Stimulated activated naive CD8-positive, alpha-beta T cell treated with anti-CD3 and anti-CD28 coated beads, Interleukin-15, Interleukin-2, amounts not matched to agents 100 ng/mL and 50 ng/mL, for 24 hours (primary cell): Measurements from ENCODE around the gene TIMP1.

Experiments used
- H3K27ac Mint-ChIP-seq: one replicate; pipeline ENCODE4 v1.8.0; 2021; ENCODE audit warnings: mild to moderate bottlenecking, mixed read lengths
- H3K27me3 Mint-ChIP-seq: one replicate; pipeline ENCODE4 v1.8.0; 2021; ENCODE audit warnings: mixed read lengths
- H3K36me3 Mint-ChIP-seq: one replicate; pipeline ENCODE4 v1.8.0; 2021; ENCODE audit warnings: low read depth, mixed read lengths
- H3K4me1 Mint-ChIP-seq: one replicate; pipeline ENCODE4 v1.8.0; 2021; ENCODE audit warnings: low read depth, mixed read lengths
- H3K4me3 Mint-ChIP-seq: one replicate; pipeline ENCODE4 v1.8.0; 2021; ENCODE audit warnings: mild to moderate bottlenecking, mixed read lengths
- H3K9me3 Mint-ChIP-seq: one replicate; pipeline ENCODE4 v1.8.0; 2021; ENCODE audit warnings: mixed read lengths

TIMP1 gene

GRCh38 chrX:47610511-47610910, 28.3 kb downstream of the TIMP1 start:
- no peaks in the 10 kb centered on the region for H3K36me3 Mint-ChIP-seq
- H3K4me1 Mint-ChIP-seq: peaks cover 3% of the 10 kb centered on the region
- H3K27ac Mint-ChIP-seq: no peak overlapping the region
- H3K9me3 Mint-ChIP-seq: no peaks in the 10 kb centered on the region
- no peak overlapping the region for H3K4me3 Mint-ChIP-seq
- no peaks in the 10 kb centered on the region for H3K27me3 Mint-ChIP-seq

GRCh38 chrX:47611489-47611888, 29.3 kb downstream of the TIMP1 start:
- Mint-ChIP-seq H3K27ac (no peak overlapping the region), H3K9me3 (no peaks in the 10 kb centered on the region), H3K4me1 (peaks cover 3% of the 10 kb centered on the region), H3K4me3 (no peak overlapping the region), H3K36me3 (no peaks in the 10 kb centered on the region), H3K27me3 (no peaks in the 10 kb centered on the region)

- H3K9me3 Mint-ChIP-seq: no peaks in the 10 kb centered on the region
- H3K27me3 Mint-ChIP-seq: no peaks in the 10 kb centered on the region
- H3K27ac Mint-ChIP-seq: no peak overlapping the region
- no peaks in the 10 kb centered on the region for H3K36me3 Mint-ChIP-seq
- H3K4me1 Mint-ChIP-seq: peaks cover 3% of the 10 kb centered on the region
- H3K4me3 Mint-ChIP-seq: no peak overlapping the region
Measured at GRCh38 chrX:47611926-47612325, 29.7 kb downstream of the TIMP1 start.

- H3K27me3 Mint-ChIP-seq: peaks cover under 1% of the 10 kb centered on the region
- H3K4me3 Mint-ChIP-seq: no peak overlapping the region
- H3K4me1 Mint-ChIP-seq: peaks cover 3% of the 10 kb centered on the region
- H3K9me3 Mint-ChIP-seq: no peaks in the 10 kb centered on the region
- no peaks in the 10 kb centered on the region for H3K36me3 Mint-ChIP-seq
- no peak overlapping the region for H3K27ac Mint-ChIP-seq
Measured at GRCh38 chrX:47612418-47612817, 30.2 kb downstream of the TIMP1 start.

- Mint-ChIP-seq H3K9me3 (no peaks in the 10 kb centered on the region), H3K4me1 (peaks cover 3% of the 10 kb centered on the region), H3K4me3 (no peak overlapping the region), H3K36me3 (no peaks in the 10 kb centered on the region), H3K27ac (no peak overlapping the region), H3K27me3 (peaks cover 5% of the 10 kb centered on the region)
Measured at GRCh38 chrX:47613082-47613481, 30.8 kb downstream of the TIMP1 start.

- no peak overlapping the region for H3K4me3 Mint-ChIP-seq
- H3K36me3 Mint-ChIP-seq: no peaks in the 10 kb centered on the region
- H3K9me3 Mint-ChIP-seq: no peaks in the 10 kb centered on the region
- H3K27me3 Mint-ChIP-seq: peaks cover 14% of the 10 kb centered on the region
- H3K4me1 Mint-ChIP-seq: peaks cover 3% of the 10 kb centered on the region
- H3K27ac Mint-ChIP-seq: no peak overlapping the region
Measured at GRCh38 chrX:47614618-47615017, 32.4 kb downstream of the TIMP1 start.

- Mint-ChIP-seq H3K4me3 (peak overlapping the region; percentile 54), H3K27ac (no peak overlapping the region), H3K36me3 (no peaks in the 10 kb centered on the region), H3K4me1 (peaks cover 12% of the 10 kb centered on the region), H3K9me3 (no peaks in the 10 kb centered on the region), H3K27me3 (peaks cover 18% of the 10 kb centered on the region)
Measured at GRCh38 chrX:47618923-47619485, 36.8 kb downstream of the TIMP1 start.

GRCh38 chrX:47619486-47620302, 37.5 kb downstream of the TIMP1 start, which contains the start of gene SYN1:
TSS of gene SYN1 (minus strand) at chrX:47619857. CDS start at chrX:47619728, 129 bp downstream.
- Mint-ChIP-seq H3K4me3 (peak within 1 kb of the TSS; percentile 54), H3K27ac (no peak within 1 kb of the TSS), H3K36me3 (no peaks in the 10 kb centered on the region), H3K9me3 (no peaks in the 10 kb centered on the region), H3K27me3 (peaks cover 18% of the 10 kb centered on the region), H3K4me1 (peaks cover 15% of the 10 kb centered on the region)

GRCh38 chrX:47620303-47620685, 38.1 kb downstream of the TIMP1 start:
- H3K4me3 Mint-ChIP-seq: no peak overlapping the region

GRCh38 chrX:47621851-47622250, 39.6 kb downstream of the TIMP1 start:
- Mint-ChIP-seq H3K27ac (no peak overlapping the region), H3K27me3 (peaks cover 18% of the 10 kb centered on the region), H3K9me3 (no peaks in the 10 kb centered on the region), H3K4me3 (no peak overlapping the region), H3K4me1 (peaks cover 15% of the 10 kb centered on the region), H3K36me3 (no peaks in the 10 kb centered on the region)

More at GRCh38 chrX:47620303-47620685, 38.1 kb downstream of the TIMP1 start:
- Mint-ChIP-seq H3K9me3 (no peaks in the 10 kb centered on the region), H3K4me1 (peaks cover 15% of the 10 kb centered on the region), H3K27ac (no peak overlapping the region), H3K27me3 (peaks cover 18% of the 10 kb centered on the region), H3K36me3 (no peaks in the 10 kb centered on the region)

- Mint-ChIP-seq H3K4me1 (peaks cover 20% of the 10 kb centered on the region), H3K4me3 (peak overlapping the region; percentile 58), H3K27ac (no peak overlapping the region), H3K27me3 (peaks cover 8% of the 10 kb centered on the region), H3K36me3 (no peaks in the 10 kb centered on the region), H3K9me3 (no peaks in the 10 kb centered on the region)
Measured at GRCh38 chrX:47623540-47624027, 41.3 kb downstream of the TIMP1 start.

- no peaks in the 10 kb centered on the region for H3K9me3 Mint-ChIP-seq
- no peaks in the 10 kb centered on the region for H3K36me3 Mint-ChIP-seq
- no peak overlapping the region for H3K27ac Mint-ChIP-seq
- peaks cover 4% of the 10 kb centered on the region for H3K27me3 Mint-ChIP-seq
- peaks cover 32% of the 10 kb centered on the region for H3K4me1 Mint-ChIP-seq
- H3K4me3 Mint-ChIP-seq: no peak overlapping the region
Measured at GRCh38 chrX:47625365-47625764, 43.1 kb downstream of the TIMP1 start.

- H3K27me3 Mint-ChIP-seq: no peaks in the 10 kb centered on the region
- H3K4me1 Mint-ChIP-seq: peaks cover 24% of the 10 kb centered on the region
- peak overlapping the region; percentile 48 for H3K4me3 Mint-ChIP-seq
- H3K27ac Mint-ChIP-seq: peak overlapping the region; percentile 32
- H3K9me3 Mint-ChIP-seq: no peaks in the 10 kb centered on the region
- peaks cover 5% of the 10 kb centered on the region for H3K36me3 Mint-ChIP-seq
Measured at GRCh38 chrX:47628982-47629381, 46.7 kb downstream of the TIMP1 start.

- no peaks in the 10 kb centered on the region for H3K9me3 Mint-ChIP-seq
- H3K4me1 Mint-ChIP-seq: peaks cover 20% of the 10 kb centered on the region
- H3K27me3 Mint-ChIP-seq: no peaks in the 10 kb centered on the region
- H3K4me3 Mint-ChIP-seq: peak within 1 kb of the TSS; percentile 48
- peaks cover 5% of the 10 kb centered on the region for H3K36me3 Mint-ChIP-seq
- peak within 1 kb of the TSS; percentile 86 for H3K27ac Mint-ChIP-seq
Measured at GRCh38 chrX:47629419-47630200, 47.4 kb downstream of the TIMP1 start, which contains the start of gene CFP. TSS of gene CFP (minus strand) at chrX:47629930. CDS start at chrX:47629844, 86 bp downstream.

GRCh38 chrX:47631676-47632075, 49.4 kb downstream of the TIMP1 start:
- H3K27me3 Mint-ChIP-seq: no peaks in the 10 kb centered on the region
- peaks cover 12% of the 10 kb centered on the region for H3K36me3 Mint-ChIP-seq
- no peak overlapping the region for H3K27ac Mint-ChIP-seq
- no peak overlapping the region for H3K4me3 Mint-ChIP-seq
- peaks cover 24% of the 10 kb centered on the region for H3K4me1 Mint-ChIP-seq
- no peaks in the 10 kb centered on the region for H3K9me3 Mint-ChIP-seq
